ENCODE results near the gene B3GAT1.

The B3GAT1 gene

DNA sequence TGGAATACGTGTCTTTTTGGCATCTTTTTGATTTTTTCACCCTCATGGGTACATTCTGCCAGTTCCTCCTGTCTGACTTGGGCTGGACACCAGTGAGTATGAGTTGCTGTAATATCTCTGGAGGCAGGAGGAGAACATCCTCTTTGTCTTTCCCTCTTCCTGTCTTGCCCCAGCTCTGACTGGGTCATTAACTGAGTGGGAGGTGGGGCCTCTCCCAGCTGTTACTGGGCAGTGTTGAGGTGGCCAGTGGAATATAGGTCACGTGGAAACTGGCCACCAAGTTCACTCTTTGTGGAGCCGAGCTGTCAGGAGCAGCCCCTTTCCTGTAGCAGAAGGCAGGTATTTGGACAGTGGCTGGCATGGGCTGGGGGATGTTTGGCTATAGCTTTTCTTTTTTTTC, 78.1 kb downstream of the B3GAT1 start:
- no peak for TF ChIP-seq POLR2A (IDR thresholded peaks at IDR 0.05; ENCODE audit: low read depth, low read length)
- FAIRE-seq (no peak), DNase-seq (ENCODE audit: insufficient read length, low spot score) (no peak)

DNA sequence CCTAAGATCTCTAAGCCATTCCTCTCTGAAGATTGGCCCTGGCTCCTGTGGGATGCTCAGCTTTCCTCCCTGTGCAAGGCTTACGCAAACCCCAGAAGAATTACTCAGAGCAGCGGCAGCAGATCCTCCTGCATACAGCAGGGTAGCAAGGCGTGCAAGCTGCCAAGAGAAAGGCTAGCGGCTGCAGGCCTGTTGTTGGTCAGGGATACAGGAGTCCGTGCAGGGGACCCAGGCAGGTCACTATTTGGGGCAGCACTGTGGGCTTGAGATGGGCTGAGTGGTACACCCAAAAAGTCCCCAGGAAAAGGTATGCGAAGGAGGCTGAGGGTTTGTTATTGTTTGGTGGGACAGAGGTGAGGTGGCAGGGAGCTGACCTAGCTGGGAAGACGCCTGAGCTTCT, 78.7 kb downstream of the B3GAT1 start:
- DNase-seq (ENCODE audit: insufficient read length, low spot score) (no peak), FAIRE-seq (no peak)
- no peak for TF ChIP-seq POLR2A (IDR thresholded peaks at IDR 0.05; ENCODE audit: low read depth, low read length)

DNA sequence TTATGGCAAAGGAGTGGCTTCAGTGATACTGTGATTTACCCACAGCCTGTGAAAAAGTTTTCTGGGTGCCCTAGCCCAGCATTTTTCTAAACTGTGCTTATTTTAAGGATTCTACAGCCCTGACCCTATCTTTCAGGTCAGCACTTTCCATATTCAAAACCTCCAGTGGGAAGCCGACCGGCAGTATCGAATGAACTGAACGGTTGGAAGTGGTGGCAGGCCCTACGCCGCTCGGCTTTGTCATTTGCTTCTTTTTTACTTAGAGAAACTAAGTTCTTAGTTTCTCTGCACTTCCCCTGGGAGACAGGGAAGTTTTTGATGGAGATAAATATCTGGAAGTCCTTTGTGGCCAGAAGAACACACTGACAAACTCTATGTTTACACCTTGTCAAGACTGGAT, 79.3 kb downstream of the B3GAT1 start:
- FAIRE-seq (no peak), DNase-seq (ENCODE audit: insufficient read length, low spot score) (no peak)
- no peak for TF ChIP-seq POLR2A (IDR thresholded peaks at IDR 0.05; ENCODE audit: low read depth, low read length)

DNA sequence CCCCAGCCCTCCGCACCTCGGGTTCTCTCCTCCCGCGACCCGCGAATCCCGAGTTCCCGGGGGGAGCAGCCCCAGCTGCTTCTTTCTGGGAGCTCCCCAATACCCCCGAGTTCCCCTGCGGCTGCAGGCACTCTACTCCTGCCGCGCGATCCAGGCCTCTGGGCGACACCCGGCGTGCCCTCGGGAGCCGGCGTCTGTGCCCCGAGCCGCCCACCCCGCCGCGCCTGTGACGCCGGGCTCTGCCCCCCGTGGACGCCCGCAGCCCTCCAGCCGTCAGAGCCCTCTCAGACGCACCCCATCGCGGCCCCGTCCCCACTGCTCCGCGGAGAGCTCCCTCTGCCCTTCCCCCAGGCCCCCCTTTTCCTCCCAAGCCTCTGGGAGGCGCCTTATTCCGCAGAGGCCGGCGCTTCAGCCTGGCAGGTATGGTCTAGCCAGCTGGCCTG, 79.8 kb downstream of the B3GAT1 start:
- FAIRE-seq = no peak

DNA sequence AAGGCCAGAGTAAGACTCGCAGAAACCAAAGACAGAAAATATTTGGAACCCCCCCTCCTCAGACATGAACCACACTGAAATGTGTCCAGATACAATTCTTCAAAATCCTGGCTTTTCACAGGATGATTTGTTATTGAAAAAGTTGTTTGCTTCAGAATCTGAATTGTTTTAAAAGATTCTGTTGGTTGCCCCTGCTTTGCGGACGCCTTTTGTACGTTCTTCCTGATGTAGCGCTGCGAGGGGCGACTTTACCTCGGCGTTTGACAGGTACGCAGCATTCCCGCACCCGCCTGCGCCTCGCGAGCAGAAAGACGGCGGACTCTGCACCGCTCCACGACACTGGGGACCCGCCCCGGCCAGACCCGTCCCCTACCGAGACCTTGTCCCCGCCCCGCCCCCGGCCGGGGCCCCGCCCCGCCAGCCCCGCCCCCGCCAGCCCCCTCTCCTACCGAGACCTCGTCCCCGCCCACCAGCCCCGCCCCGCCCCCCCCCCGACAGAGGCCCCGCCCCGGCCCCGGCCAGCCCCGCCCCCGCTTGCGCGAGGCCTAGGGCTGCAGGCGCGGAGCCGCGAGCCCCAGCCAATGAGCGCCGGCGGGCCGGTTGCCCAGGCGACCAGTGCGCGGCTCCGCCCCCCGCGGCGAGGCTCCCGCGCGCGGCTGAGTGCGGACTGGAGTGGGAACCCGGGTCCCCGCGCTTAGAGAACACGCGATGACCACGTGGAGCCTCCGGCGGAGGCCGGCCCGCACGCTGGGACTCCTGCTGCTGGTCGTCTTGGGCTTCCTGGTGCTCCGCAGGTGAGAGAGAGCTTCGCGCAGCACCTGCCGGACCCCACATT, 80.5 kb downstream of the B3GAT1 start, which contains the start of gene GLB1L2:
Gene GLB1L2, plus strand, starts transcription at position 635 of the 835 bp plus-strand sequence. Its CDS starts 74 bp downstream, at position 709.
- TF ChIP-seq POLR2A (IDR thresholded peaks at IDR 0.05; ENCODE audit: low read depth, low read length) = no peak
- FAIRE-seq (no peak), DNase-seq (ENCODE audit: insufficient read length, low spot score) (no peak)

More for the DNA sequence above, 79.8 kb downstream of the B3GAT1 start:
- no peak for TF ChIP-seq POLR2A (IDR thresholded peaks at IDR 0.05; ENCODE audit: low read depth, low read length)
- no peak for DNase-seq (ENCODE audit: insufficient read length, low spot score)

DNA sequence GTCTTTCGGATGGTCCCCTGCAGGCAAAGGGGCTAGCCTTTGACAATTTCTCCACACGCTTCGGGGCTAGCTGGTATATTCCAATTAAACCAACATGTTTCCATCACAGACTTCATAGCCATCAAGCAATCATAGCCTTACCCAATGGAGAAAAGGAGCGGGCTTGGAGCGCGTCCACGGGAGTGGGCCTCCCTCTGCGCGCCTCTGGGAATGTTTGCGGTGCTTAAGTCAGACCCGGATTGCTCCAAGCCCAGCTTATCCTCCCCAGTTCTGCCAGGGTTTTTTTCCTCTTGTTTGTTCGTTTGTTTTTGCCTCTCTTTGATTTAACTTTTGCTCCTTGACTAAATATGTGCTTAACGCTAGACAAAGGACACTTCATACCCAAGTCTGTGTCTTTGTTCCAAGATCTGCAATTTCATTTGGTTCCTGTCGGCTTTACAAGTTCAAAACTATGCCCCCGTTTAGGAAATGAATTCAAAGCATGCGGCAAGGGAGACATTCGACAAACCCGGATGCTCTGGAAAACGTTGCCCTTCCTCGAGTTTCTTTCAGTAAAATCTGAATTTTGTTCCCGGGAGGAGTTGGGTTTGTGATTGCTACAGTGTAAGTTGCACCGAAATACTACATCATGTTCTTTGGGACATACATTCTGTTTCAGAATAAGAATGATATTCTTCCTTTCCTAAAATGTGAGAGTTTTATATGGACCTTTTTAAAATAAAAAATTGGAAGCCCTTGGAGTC, 81.3 kb downstream of the B3GAT1 start:
- no peak for DNase-seq (ENCODE audit: insufficient read length, low spot score)
- TF ChIP-seq POLR2A (IDR thresholded peaks at IDR 0.05; ENCODE audit: low read depth, low read length) = no peak
- FAIRE-seq = no peak

Measured in H54 (cell line).